Neural cell (in vitro differentiated cells): ENCODE results near the gene YIPF5. TPM values are rescaled to one million over a fixed set of nuclear protein-coding genes. Genes with fewer than 3 reads are reported as not detected.

Experiments used
- H2AFZ ChIP-seq: fragments of 200-600, 300-800 bp; sonication (generic), shearing (Covaris generic); 2 replicates; pipeline ENCODE4 v1.6.0; 2014; ENCODE audit warnings: low read depth, mild to moderate bottlenecking, antibody characterized with exemption, low read length, moderate library complexity
- H3F3A ChIP-seq: fragments of 200-600 bp; shearing (Covaris generic); 2 replicates; pipeline ENCODE4 v1.6.1; 2016; ENCODE audit warnings: mild to moderate bottlenecking, moderate library complexity, mixed read lengths, antibody characterized with exemption, low read length; ENCODE audit not compliant: insufficient read depth, poor library complexity, severe bottlenecking
- H3K27ac ChIP-seq: fragments of 200-600, 300-800 bp; sonication (generic), shearing (Covaris generic); 2 replicates; pipeline ENCODE4 v1.5.1; 2014; ENCODE audit warnings: mild to moderate bottlenecking, low read length, moderate library complexity
- H3K27me3 ChIP-seq: fragments of 300-800, 200-600 bp; sonication (generic), shearing (Covaris generic); 2 replicates; pipeline ENCODE4 v1.6.0; 2014; ENCODE audit warnings: mild to moderate bottlenecking, low read depth, low read length, moderate library complexity; ENCODE audit not compliant: insufficient read depth
- H3K36me3 ChIP-seq: fragments of 300-800, 200-600 bp; sonication (generic), shearing (Covaris generic); 2 replicates; pipeline ENCODE4 v1.5.1; 2014; ENCODE audit warnings: mild to moderate bottlenecking, antibody characterized with exemption, low read length, moderate library complexity; ENCODE audit not compliant: insufficient read depth
- H3K4me2 ChIP-seq: fragments of 300-800, 200-600 bp; sonication (generic), shearing (Covaris generic); 2 replicates; pipeline ENCODE4 v1.6.0; 2014; ENCODE audit warnings: mild to moderate bottlenecking, low read length
- H3K4me3 ChIP-seq: fragments of 300-800, 200-600 bp; sonication (generic), shearing (Covaris generic); 2 replicates; pipeline ENCODE4 v1.5.1; 2014; ENCODE audit warnings: mild to moderate bottlenecking, low read length, moderate library complexity
- H3K79me2 ChIP-seq: fragments of 200-600 bp; shearing (Covaris generic); replicated peaks from 2 replicates; pipeline ENCODE4 v1.6.0; 2014; ENCODE audit warnings: mild to moderate bottlenecking, low read length, moderate library complexity; ENCODE audit not compliant: insufficient read depth
- H3K9ac ChIP-seq: fragments of 300-800, 200-600 bp; sonication (generic), shearing (Covaris generic); 2 replicates; pipeline ENCODE4 v1.6.1; 2016; ENCODE audit warnings: mild to moderate bottlenecking, low read length, mixed read lengths
- H3K9me2 ChIP-seq: fragments of 200-600 bp; shearing (Covaris generic); 2 replicates; pipeline ENCODE4 v1.6.1; 2016; ENCODE audit warnings: mild to moderate bottlenecking, low read length, mixed read lengths; ENCODE audit not compliant: insufficient read depth
- H3K9me3 ChIP-seq: fragments of 200-600, 300-800 bp; sonication (generic), shearing (Covaris generic); 2 replicates; pipeline ENCODE4 v1.6.1; 2016; ENCODE audit warnings: mild to moderate bottlenecking, mixed run types, low read length, moderate library complexity, mixed read lengths
- H4K20me1 ChIP-seq: fragments of 200-600 bp; shearing (Covaris generic); 2 replicates; pipeline ENCODE4 v1.6.1; 2016; ENCODE audit warnings: mild to moderate bottlenecking, mixed run types; ENCODE audit not compliant: insufficient read depth
- CTCF ChIP-seq: fragments of 450-650 bp; IDR thresholded peaks from 2 replicates; pipeline ENCODE4 v1.5.1; 2014; ENCODE audit warnings: antibody characterized with exemption, mild to moderate bottlenecking, moderate library complexity; ENCODE audit not compliant: poor library complexity, severe bottlenecking
- EP300 ChIP-seq: fragments of 450-650 bp; conservative IDR thresholded peaks from 2 replicates; pipeline ENCODE4 v1.6.1; 2014; ENCODE audit warnings: antibody characterized with exemption, mild to moderate bottlenecking, moderate library complexity; ENCODE audit not compliant: poor library complexity, severe bottlenecking
- EZH2 ChIP-seq: fragments of 200-600, 300-800 bp; shearing (Covaris generic), sonication (generic); IDR thresholded peaks from 2 replicates; pipeline ENCODE4 v1.6.1; 2014; ENCODE audit warnings: antibody characterized with exemption, low read length, borderline replicate concordance, mild to moderate bottlenecking; ENCODE audit not compliant: insufficient read depth, poor library complexity, severe bottlenecking
- MXI1 ChIP-seq: fragments of 450-650 bp; conservative IDR thresholded peaks from 2 replicates; pipeline ENCODE4 v1.6.1; 2014; ENCODE audit warnings: antibody characterized with exemption, mild to moderate bottlenecking; ENCODE audit not compliant: poor library complexity, severe bottlenecking
- POLR2AphosphoS5 ChIP-seq: IDR thresholded peaks from 2 replicates; pipeline ENCODE4 v1.6.1; 2012
- RAD21 ChIP-seq: fragments of 450-650 bp; conservative IDR thresholded peaks from 2 replicates; pipeline ENCODE4 v1.6.1; 2014; ENCODE audit warnings: antibody characterized with exemption, mild to moderate bottlenecking, moderate library complexity
- REST ChIP-seq: IDR thresholded peaks from 2 replicates; pipeline ENCODE4 v1.6.1; 2012; ENCODE audit warnings: borderline replicate concordance
- SMC3 ChIP-seq: fragments of 450-650 bp; conservative IDR thresholded peaks from 2 replicates; pipeline ENCODE4 v1.6.1; 2014; ENCODE audit warnings: antibody characterized with exemption, mild to moderate bottlenecking, moderate library complexity; ENCODE audit not compliant: poor library complexity
- TAF1 ChIP-seq: IDR thresholded peaks from 2 replicates; pipeline ENCODE4 v1.6.1; 2012; ENCODE audit warnings: low read depth
- polyA plus RNA-seq: library from polyadenylated mRNA; depleted of rRNA; stranded (reverse); fragments of >200 nt; gene quantifications from 2 replicates; pipeline ENCODE4 v1.2.3, GENCODE V29; 2014

The YIPF5 gene
- polyA plus RNA-seq, 1 donor from 2014 or later, result 59.6 TPM

DNA sequence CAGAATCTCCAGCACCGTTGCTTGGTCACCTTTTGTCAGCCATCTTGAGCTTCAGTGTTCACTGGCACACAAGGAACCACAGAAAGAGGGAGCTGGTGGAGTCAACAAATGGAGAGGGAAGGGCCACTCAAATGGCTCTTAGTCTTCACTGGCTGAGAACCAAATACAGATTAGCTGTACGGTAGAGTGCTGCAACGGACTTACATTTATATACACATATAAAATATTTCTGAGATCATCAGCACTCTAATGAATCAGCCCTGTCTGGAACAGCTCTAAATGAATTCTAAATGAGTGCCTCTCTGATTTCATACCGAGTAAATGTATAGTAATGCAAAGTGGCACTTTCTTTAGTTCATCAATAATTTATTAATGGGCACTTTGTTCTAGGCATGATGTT lies 25.0 kb upstream of the YIPF5 start:
- H3K9ac ChIP-seq, result no peak overlapping the region
- no peaks in the 10 kb centered on the region for H3K36me3 ChIP-seq
- H3F3A ChIP-seq, result no peaks in the 10 kb centered on the region
- no peaks in the 10 kb centered on the region for H3K79me2 ChIP-seq
- H3K4me2 ChIP-seq, result no peak overlapping the region
- H3K27ac ChIP-seq, result peak overlapping the region; percentile 79
- no peak for TF ChIP-seq SMC3
- no peak for TF ChIP-seq MXI1
- no peak for TF ChIP-seq POLR2AphosphoS5
- no peak for TF ChIP-seq EP300
- TF ChIP-seq TAF1, result no peak
- TF ChIP-seq REST, result no peak
- no peak overlapping the region for H3K4me3 ChIP-seq
- H3K27me3 ChIP-seq, result no peaks in the 10 kb centered on the region
- no peak overlapping the region for H2AFZ ChIP-seq
- no peaks in the 10 kb centered on the region for H3K9me3 ChIP-seq
- H4K20me1 ChIP-seq, result no peaks in the 10 kb centered on the region
- no peaks in the 10 kb centered on the region for H3K9me2 ChIP-seq

GRCh38 chr5:144194144-144194543 lies 23.7 kb upstream of the YIPF5 start:
- Histone ChIP-seq H3K36me3 (no peaks in the 10 kb centered on the region), H2AFZ (no peak overlapping the region), H3K4me2 (no peak overlapping the region), H3K4me3 (no peak overlapping the region), H3K9me2 (no peaks in the 10 kb centered on the region), H3F3A (no peaks in the 10 kb centered on the region), H3K27me3 (no peaks in the 10 kb centered on the region), H3K27ac (no peak overlapping the region), H3K9me3 (no peaks in the 10 kb centered on the region), H3K9ac (no peak overlapping the region), H3K79me2 (no peaks in the 10 kb centered on the region), H4K20me1 (no peaks in the 10 kb centered on the region)
- TF ChIP-seq MXI1 (no peak), REST (no peak), EZH2 (no peak), POLR2AphosphoS5 (no peak), RAD21 (no peak), SMC3 (no peak), TAF1 (no peak), EP300 (no peak), CTCF (no peak)
